Activated effector memory CD4-positive, alpha-beta T cell treated with anti-CD3 and anti-CD28 coated beads, Interleukin-2, amount 50 U/mL, for 16 hours (primary cell): ENCODE results near the gene KCNJ6.
A peak's percentile ranks its signal among the peaks of the same experiment; 100 is the strongest.
"Not testable (repeated sequence)": the region's sequence is repeated elsewhere in the genome, so short reads cannot be mapped to it uniquely, and the experiment has no call there.

Experiments
- DNase-seq: peaks from one replicate; pipeline ENCODE4 v3.0.0-alpha.2; 2020

KCNJ6 gene

DNA sequence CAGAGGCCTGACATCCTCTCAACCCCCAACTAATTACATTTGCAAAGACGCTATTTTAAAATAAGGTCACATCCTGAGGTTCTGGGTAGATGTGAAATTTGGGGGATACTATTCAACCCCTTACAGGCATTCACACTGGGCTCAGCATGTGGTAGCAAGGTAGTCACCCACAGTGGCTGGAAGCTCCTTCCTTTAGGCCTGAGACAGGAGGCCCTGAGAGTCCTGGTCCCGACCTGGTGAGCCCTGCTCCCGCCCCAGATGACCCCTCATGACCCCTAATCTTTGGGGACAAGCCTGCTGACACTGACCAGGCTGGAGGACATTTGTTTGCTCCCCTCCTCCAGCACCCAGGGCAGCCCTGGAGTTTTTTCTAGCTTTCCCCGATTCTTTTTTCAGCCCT lies 323.8 kb downstream of the KCNJ6 start:
- DNase-seq = no peak

DNA sequence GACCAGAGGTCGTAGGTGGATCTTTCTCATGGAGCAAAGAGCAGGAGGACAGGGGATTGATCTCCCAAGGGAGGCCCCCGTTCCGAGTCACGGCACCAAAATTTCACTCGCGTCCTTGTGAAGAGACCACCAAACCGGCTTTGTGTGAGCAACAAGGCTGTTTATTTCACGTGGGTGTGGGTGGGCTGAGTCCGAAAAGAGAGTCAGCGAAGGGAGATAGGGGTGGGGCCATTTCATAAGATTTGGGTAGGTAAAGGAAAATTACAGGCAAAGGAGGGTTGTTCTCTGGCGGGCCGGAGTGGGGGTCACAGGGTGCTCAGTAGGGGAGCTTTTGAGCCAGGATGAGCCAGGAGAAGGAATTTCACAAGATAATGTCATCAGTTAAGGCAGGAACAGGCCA lies 324.3 kb downstream of the KCNJ6 start:
- not testable (repeated sequence) for DNase-seq

GRCh38 chr21:37590836-37591235 lies 325.4 kb downstream of the KCNJ6 start:
- not testable (repeated sequence) for DNase-seq

DNA sequence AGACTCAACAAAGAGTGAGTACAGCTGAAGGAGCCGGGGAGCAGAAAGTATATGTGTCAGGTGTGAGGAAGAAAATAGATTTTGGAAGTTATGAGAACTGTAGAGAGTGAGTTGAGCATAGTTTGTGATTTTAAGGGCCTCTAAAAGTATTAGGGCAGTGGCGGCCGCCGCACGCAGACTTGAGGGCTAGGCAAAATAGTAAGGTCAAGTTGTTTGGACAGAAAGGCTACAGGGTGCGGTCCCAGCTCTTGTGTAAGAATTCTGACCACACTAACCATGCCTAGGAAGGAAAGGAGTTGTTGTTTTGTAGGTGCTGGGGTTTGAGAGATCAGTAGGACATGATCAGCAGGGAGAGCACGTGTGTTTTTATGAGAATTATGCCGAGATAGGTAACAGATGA lies 327.6 kb downstream of the KCNJ6 start:
- DNase-seq = not testable (repeated sequence)

GRCh38 chr21:37587635-37588177 lies 328.6 kb downstream of the KCNJ6 start:
- DNase-seq = no peak

DNA sequence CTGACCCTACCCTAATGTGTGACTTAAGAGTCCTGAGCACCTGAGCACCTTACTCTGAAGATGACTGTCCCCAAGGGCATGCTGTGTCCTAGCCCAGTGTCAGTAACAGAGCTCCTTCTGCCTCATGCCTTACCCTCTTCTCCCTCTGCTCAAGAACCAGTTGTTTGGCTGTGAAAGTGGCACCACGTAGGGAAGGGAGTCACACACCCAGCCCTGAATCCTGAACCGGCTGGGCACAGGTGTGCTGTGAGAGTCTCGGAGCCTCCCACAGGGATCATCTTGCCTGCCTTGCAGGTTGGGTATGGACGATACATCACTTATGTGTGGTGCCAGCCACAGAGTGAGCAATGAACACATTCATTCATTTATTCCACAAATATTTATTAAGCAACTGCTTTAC lies 329.1 kb downstream of the KCNJ6 start:
- DNase-seq = no peak

GRCh38 chr21:37582590-37582989 lies 333.7 kb downstream of the KCNJ6 start:
- no peak for DNase-seq

DNA sequence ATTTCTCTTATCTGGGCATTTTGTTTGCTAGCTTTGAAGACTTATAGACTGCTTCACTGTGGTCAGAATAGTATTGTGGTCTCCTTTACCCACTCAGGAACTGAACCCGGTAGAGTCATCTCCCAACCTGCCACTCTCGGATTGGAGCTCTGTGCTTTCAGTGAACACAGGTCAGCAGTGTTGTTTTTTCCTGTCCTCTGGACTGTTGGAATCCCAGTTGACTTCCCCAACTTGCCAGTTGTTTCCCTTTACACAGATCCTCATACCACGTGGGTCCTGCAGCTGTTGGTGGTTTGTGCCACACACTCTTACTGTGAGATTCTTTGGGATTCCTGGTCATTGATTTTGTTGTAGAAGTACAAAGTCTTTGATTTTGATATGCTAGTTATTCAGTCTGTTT lies 335.6 kb downstream of the KCNJ6 start:
- DNase-seq = no peak

DNA sequence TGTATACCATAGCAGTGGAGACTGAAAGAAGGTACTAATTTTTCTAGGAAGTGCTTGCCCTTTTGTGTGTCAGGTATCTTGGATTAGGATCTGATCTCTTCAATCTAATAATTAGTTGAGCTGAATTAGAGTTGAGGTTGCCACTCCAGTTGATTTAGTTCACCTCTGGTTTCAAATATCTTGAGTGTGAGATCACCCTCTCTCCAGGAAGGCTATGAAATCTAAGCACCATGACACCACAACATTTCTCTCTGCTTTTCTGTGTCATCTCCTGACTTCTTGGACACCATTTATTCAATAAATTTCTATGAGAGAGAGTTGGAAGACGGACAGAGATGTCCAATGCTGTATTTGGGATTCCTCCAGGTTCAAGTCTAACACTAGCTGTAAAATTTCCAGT lies 336.9 kb downstream of the KCNJ6 start:
- no peak for DNase-seq

DNA sequence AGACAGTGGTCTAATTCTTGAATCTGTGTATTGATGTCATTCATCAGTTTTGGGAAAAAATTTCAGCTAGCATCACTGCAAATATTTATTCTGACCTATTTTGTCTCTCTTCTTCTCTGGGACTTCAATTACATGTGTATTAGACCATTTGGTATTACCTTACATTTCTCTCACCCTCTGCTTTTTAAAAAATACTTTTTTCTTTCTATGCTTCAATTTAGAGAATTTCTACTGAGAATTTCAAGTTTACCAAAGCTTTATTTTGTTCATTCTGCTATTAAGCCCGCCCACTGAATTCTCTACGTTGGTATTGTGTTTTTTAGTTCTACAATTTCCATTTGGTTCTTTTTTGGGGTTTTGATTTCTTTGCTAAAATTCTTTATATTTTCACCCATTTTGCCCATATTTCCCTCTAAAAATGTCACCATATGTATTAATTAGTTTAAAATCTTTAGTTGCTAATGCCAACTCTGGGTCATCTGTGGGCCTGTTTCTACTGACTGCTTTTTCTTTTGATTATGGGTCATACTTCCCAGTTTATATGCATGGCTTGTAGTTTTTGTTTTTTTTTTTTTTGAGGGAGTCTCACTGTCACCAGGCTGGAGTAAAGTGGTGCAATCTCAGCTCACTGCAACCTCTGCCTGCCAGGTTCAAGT lies 337.7 kb downstream of the KCNJ6 start:
- DNase-seq = no peak

GRCh38 chr21:37576929-37577328 lies 339.3 kb downstream of the KCNJ6 start:
- not testable (repeated sequence) for DNase-seq

DNA sequence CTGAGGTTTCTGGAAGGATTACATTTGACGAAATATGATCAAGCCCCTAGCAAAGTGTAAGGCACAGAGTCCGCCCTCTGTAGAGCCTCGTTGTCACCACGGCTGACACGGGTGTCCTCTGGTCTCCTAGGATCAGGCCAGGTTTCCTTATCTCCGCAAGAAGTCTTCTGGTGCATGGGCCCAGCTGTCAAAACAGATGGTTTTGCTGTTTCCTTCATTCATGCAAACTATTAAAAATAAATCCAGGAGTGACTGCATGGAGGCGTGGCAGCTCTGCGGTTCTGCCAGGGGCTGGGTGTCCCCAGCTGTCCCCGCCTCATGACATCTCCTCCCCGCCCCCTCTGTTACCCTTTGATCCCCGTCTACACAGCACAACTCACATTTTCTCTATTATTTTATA lies 340.7 kb downstream of the KCNJ6 start:
- DNase-seq = no peak

DNA sequence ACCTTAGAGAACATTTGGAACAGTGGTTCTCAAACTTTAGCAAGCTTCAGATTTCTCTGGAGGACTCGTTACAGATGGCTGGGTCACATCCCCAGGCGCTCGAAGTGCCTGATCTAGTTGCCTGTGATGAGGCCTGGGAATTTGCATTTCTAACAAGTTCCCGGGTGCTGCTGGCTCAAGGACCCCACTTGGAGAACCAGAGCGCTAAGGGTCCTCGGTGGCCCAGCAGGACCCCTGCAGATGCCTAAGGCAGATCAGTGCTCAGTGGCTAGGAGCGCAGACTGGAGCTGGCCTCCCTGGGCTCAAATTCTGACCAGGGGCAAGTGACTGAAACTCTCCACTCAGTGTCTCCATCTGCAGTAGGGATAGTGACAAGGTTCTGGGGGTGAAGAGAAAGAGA lies 341.5 kb downstream of the KCNJ6 start:
- no peak for DNase-seq

DNA sequence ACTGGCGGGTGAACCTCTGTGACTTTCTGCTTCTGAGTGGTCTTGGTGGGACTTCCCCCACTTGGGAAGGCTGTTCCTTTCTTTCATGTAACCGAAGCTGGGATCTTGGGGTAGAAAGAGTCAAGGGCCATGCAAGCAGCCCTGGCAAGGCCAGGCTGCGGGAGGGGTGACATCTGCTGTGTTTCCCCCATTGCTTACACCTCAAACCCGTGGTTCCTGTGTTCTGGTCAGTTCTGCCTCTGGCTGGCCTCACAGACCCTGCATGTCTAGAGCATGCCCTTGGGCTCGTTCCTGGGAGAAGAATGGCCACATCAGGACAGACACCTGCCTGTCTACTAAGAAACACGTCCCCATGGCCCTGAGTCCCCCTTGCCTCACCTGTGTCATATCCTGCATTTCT lies 341.9 kb downstream of the KCNJ6 start:
- DNase-seq = no peak

GRCh38 chr21:37571442-37571841 lies 344.8 kb downstream of the KCNJ6 start:
- DNase-seq = no peak

- DNase-seq = no peak
Observed at GRCh38 chr21:37568916-37569315, 347.3 kb downstream of the KCNJ6 start.

DNA sequence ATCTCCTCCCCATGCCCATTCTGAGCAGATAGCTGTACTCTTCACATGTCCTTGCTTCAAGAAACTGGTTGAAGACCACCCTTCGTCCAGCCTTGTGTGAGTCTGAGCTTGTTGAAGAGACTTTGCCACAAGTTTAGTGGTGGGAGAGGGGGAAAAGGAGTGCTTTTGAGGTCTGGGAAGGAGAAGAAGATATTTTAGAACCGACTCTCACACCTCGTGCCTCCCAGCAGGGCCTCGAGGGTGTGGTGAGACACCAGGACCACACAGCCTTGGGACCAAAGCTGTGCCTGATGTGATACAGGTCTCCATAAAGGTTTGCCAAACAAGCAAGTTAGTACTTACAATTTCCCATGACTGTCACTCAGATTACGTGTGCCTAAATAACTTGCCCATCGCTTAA lies 347.8 kb downstream of the KCNJ6 start:
- no peak for DNase-seq

DNA sequence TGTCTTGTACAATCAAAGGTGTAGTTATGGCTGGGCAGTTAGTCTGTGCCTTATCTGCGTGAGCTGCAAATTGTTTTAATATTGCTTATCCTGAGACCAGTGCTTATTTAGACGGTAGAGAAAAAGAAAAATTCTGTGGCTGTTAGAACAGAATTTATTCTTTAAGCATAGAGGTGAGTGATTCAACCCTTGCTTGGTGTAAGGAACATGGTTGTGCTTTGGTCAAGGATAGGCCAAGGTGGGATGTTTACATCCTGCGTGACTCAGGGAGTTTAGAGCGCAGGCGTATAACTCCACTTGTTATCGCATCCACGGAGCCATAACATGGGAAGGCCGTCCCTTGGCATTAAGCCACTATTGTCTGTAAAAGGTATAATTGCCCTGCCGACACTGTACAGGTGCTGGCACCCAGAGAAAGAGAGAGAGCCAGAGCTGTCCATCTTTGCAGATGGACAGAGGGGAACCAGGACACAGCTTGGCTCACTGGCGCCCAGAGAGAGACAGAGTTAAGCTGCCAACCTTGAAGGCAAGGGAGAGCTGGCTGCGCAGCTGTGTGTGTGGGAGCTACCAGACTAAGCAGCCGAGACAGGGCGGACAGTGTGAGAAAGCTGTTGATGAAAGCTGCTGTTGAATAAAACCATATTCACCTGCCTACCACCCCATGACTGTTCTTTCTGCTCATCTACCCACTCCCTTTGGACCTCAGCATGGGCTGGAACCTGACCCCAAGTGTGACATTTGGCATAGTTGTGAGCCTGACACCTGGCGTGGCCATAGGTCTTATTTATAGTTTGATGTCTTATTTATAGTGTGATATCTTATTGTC lies 349.3 kb downstream of the KCNJ6 start:
- DNase-seq = no peak

GRCh38 chr21:37565530-37566223 lies 350.6 kb downstream of the KCNJ6 start:
- no peak for DNase-seq

GRCh38 chr21:37564924-37565529 lies 351.2 kb downstream of the KCNJ6 start:
- DNase-seq = no peak

- DNase-seq = peak; percentile 95
Observed at GRCh38 chr21:37564341-37564923, 351.8 kb downstream of the KCNJ6 start.

DNA sequence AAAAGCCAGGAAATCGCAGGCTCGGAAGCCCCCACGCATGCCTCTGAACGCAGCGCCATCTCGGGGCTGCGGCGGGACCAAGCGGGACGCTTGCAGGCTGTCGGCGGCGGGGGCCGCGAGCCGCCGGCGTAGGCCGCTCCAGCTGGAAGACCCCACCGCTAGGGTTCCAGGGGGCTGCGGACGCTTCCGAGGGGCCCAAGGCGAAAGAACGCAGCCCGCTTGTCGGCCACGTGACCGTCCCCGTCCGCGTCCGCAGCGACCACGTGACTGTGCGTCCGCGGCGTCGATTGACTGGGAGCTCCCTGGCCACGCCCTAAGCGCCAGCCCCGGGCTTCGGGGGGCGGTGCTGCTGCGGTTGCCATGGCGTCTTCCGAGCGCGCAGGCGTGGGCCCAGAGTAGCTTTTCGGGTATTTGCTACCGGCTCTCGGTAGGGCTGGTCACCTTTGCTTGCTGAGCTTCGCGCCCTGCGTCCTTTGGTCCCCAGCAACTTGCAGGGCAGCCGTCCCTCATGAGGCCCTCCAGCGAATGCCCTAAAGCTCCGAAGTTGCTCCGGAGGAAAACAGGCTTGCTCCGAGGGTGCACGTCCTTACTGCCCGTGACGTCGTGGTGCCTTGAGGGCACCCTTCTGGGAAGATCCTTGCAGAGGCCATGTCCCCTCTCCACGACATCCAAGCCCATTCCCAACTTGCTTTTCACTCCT lies 352.5 kb downstream of the KCNJ6 start:
- DNase-seq = peak; percentile 97
